HG02642 (cell line): ENCODE results near the gene CHST13.

Experiments used
- ATAC-seq: cut with Tn5 transposase; IDR thresholded peaks from one replicate; pipeline ENCODE4 v1.9.1; 2021; ENCODE audit warnings: mild to moderate bottlenecking; ENCODE audit not compliant: unreplicated experiment, poor library complexity

The CHST13 gene

DNA sequence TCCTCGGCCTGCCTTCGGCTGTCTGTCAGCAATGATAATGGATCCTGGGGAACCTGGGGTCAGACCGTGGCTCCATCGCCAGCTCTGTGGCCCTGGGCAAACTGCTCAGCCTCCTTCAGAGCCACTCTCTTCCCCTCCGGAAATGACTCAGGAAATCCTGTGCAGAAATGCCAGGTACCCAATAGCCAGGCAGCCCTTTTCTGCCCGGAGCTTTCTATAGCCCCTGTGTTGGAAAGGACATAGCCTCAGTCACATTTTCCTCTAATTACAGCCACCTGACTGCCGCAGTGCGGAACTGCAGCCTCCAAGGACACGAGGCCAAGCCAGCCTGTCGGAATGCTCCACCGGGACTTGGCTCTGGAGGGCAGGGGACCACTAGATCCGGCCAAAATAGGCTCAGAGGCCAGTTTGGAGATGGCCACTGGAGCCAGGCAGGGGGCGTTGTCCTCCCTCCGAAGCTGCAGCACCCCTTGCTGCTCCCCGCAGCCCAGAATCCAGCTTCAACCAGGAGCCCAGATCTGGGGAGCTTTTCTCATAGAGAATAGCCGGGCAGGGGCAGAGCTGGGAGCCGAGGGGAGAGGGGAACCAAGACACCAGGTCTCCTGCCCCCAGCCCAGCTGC, 36.7 kb upstream of the CHST13 start:
- no peak for ATAC-seq

DNA sequence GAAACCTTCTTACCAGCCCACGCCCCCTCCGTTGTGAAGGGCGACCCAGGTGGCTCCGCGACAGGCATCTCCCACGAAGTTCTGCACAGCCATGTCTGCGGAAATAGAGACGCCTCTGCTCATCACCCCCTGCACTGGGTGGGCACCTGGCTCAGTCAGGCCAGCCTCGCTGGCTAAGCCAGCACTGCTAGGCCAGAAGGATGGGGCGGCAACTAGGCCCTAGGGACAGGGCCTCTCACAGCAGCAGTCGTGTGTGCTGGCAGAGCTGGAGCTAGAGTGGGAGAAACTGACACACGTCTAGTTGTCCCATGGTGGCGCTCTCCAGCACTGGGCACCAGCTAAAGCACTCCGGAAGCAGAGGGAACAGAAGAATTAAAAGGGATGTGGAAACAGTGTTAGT, 35.8 kb upstream of the CHST13 start:
- ATAC-seq, result no peak

DNA sequence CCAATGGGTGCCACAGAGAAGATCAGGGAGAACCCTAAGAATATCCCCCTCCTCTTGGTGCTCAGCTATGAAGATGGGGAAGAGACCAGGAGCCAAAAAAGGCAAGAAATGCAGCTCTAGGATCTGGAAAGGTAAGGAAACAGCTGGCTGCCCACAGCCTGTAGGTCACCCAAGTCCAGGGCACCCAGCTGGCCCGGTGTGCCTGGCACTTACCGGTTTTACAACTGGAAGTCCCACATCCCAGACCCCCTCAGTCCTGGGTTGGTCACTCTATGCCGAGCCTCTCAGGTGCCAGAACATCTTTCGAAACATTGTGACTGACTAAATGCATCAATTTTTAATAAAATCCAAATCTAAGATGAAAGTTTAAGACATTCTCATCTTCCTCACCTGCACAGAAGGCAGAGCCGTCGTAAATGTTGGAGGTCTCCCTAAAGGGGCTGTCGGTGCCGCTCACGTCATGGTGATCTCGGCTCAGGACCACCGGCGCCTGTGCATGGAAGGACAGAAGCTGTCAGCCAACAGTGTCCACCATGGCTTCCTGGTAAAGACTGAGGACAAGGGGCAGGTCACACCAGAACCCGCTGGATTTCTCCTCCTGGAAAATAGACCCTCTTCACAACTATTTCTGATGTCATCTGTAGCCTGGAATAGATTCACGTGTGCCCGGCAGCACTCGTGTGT, 34.9 kb upstream of the CHST13 start:
- ATAC-seq, result no peak

DNA sequence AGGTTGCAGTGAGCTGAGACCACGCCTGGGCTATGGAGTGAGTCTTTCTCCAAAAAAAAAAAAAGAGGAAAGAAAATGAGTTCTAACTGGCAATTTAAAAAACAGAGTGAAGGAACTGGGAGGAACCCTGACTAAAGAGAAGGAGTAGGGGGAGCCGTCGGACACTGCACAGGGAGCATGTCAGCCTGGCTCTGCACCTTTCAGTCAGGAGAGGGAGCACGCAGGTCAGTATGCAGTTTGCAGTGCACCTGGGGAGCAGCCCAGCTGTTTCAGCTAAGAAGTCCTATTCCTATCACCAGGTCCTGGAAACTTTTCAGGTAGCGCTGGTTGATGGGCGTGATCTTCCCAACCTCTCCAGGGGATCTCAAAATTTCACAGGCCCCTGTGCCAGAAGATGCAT, 33.3 kb upstream of the CHST13 start:
- no peak for ATAC-seq

DNA sequence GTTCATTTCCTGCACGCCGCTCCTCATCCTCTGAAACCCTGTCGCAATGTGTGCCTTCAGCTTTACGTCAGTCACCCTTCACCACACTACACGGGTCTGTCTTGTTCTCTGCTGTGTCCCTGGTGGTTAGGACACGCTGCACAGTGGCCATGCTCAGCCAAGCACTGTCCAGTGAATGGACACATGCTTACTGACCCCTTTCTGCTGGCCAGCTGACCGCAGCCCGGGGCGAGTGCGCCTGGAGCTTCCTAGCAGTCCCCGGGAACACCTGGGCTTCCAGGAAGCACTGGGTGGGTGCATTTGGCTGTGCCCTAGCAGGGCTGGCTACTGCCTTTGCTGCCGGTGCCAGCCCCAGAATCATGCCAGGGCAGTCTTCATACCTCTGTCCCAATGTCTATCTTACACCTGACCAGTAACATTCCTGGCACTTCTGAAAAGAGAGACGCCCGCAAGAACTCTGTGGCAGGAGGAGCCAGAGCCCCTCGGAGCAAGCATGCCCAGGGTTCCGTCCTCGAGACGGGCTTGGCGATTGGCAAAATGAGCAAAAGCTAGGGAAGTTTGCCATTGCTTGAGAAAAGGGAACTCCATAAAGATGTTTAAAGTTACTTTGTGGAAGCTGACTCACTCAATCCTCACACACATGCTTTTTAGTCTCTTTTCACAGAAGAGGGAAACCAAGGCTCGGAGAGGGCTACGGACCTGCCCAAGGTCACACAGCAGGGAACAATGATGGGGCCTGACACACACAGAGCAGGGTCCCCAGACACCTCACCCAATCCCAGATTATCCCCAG, 32.5 kb upstream of the CHST13 start:
- ATAC-seq, result no peak

DNA sequence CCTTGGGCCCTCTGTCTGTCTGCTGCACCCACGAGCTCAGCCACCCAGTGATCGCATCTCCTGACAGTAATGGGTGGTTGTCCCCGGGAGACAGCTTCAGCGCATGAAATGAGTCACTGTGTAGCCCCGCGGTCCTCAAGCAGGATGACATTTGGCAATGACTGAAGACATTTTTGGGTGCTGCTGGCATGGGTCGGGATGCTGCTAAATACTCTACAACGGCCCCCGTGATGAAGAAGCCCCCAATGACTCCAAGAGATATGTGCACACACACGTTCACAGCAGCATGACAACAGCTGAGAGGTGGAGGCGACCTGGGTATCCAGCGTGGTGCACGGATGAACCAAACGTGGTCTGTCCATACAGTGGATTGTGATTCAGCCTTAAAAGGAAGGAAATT, 30.9 kb upstream of the CHST13 start:
- ATAC-seq, result no peak

DNA sequence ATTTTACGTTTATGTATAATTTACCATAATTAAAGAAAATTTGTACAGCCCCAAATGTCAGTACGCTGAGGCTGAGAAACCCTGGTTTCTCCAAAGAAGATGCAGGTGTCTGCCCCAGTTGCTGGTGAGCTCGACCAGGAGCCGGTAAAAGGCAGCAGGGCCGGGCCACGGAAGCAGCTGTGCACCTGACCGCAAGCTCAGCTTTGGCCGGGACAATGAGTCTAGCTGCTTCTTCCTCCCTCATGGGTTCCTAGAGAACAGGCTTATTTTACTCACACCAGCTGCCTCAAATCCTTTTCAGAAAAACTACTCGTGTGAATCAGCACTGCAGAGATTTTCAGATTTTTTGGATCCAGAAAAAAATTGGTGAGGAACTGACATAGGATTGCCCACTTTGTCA, 30.2 kb upstream of the CHST13 start:
- ATAC-seq, result no peak

DNA sequence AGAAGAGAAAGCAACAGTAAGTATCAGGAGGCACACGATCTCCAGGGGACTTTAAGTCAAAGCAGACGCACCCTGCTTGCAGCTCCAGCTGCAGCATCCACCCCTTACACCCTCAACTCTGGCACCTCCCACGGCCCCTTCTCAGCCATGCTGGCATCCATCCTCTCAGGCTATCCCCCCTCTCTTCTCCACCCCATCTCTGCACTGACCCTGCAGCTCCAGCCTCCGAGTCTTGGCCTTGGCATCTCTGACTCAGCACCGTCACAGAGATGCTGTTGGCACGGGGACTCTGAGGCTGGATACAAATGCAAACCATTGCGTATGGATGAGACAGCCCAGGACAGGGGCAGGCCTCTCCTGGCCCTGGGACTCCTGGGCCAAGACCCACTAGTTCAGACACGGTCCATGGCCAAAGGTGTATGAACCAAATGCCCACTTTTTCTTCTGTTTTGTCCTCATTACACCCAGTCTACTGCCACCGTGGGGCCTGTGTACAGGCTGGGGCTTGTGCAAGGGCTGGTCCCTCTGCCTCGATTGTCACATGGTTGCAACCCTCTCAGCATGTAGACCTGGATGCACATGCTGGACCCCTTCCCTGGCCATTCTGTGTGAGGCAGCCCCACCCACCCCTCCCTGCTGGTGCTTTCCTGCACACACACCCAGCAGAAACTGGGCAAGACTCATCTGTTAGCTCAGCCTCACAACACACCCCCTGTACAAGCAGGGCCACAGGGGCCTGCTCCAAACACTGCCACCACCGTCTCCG, 29.6 kb upstream of the CHST13 start:
- ATAC-seq, result no peak

DNA sequence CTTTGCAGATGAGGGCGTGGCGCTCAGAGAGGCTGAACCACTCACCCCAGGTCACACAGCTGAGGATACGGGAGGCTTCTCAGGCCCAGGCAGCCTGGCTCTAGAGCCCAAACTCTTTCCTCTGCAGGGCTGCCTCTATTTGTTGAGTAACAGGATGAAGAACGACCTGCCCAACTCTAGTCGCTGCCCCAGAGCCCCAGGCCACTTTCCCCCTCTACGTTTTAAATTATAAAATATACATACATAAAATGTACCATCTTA, 29.1 kb upstream of the CHST13 start:
- ATAC-seq, result no peak

DNA sequence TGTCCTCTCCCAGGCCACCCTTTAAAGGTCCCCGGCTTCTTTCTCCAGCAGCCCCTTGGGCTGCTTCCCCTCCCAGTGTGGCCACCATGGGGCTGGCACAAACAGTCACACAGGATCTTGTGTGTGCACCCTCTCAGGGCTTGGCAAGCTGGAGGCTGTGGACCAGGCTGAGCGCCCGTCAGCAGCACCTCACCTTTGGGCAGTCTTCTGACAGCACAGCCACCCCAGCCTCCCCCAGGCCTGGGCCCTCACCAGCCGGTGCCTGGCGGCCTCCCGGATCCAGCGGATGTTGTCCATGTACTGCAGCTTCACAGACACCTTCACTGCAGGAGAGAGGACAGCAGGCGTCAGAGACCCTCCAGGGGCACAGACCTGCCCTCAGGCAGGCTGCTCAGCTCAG, 28.2 kb upstream of the CHST13 start:
- ATAC-seq, result no peak

DNA sequence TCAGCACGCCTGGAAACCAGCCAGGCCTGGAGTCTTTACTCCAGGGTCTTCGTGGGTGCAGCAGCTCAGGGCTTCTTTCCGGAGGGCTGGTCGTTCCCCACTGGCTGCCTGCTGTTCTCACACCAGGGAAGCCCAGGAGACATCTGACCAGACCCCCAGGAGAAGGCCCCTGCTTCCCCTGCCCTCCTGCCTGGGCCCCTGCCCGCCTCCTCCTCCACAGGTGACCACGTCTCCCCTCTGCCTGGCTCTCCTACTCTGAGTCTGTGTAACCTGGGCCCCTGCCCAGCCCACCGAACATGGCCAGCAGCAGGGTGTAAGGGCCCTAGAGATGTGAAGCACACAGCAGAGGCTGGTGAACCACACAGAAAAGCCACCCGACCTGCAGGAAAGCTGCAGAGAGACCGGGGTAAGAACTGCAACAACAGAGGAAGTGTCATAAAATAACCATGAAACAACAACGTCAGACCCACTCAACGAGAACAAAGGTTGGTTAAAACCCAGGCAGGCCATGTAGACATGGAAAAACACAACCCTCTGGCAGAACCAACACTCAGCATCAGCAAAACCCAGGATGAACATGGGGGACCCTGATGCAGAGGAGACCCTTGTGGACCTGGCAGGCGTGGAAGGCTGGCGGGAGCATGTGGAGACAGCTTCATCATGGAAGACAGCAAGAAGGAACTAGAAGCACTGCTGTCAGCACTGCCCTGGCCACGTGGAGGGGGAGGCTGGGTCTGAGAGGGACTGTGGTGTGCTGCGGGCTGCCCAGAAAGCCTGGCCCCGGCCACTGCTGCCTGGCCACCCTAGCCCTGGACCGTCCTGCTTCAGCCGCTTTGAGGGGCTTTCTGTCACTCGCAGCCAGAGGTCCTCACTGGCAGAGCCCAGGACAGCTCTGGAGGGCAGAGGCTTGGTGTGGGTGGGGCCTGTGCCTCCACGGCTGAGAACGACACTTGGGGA, 26.8 kb upstream of the CHST13 start:
- no peak for ATAC-seq

DNA sequence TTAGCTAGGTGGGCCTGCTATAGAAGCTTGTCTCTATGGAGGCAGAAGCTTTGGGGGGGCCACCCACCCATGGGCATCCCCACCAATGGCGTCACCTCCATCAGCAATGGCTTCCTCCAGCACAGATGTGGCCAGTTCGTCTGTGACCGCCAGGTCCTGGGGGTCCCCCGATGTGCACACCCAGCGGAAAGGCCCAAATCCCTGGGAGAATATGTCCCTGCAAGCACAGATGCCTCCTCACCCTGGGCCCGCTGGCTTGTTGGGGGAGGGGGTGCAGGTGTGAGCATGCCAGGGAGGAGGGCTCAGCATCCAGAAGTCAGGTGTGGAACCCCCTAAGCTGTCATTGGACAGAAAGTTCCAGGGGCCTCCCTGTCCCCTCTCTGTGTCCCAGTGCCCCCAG, 26.0 kb upstream of the CHST13 start:
- no peak for ATAC-seq

DNA sequence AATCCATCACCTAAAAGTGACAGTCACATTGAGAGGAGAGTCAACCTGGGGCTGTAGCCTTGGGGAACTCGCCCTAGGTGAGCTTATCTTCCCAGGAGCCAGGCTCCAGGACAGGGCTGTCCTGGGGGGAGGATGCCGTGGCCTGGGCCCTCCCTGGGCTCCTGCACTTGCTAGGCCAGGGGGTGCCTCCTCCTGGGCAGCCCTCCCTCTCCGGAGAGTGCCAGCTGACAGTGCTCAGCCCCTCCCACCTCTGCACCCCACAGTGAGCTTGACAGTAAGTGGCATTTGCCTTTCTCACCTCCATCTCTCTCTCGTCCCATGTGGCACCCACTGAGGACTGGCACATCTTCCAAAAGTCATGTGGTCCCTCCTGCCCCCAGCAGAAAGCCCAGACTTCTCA, 25.5 kb upstream of the CHST13 start:
- no peak for ATAC-seq

DNA sequence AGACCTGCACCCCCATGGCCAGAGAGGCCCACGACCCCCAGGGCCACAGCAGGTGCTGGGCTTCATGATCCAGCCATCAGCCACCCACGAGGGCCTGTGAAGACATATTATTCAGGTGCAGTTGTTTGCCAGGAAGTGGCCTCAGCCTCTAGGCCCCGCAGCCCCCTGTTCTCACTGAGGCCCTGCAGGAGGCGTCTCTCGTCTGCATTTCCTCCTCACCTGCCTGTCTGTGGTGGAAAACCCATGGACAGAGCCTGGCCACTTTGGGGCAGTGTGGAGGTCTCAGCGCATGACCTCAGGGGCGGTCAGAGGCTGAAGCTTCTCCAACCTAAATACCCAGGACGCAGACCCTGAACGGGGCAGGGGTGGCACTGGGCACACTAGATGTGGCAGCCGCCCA, 25.0 kb upstream of the CHST13 start:
- no peak for ATAC-seq

DNA sequence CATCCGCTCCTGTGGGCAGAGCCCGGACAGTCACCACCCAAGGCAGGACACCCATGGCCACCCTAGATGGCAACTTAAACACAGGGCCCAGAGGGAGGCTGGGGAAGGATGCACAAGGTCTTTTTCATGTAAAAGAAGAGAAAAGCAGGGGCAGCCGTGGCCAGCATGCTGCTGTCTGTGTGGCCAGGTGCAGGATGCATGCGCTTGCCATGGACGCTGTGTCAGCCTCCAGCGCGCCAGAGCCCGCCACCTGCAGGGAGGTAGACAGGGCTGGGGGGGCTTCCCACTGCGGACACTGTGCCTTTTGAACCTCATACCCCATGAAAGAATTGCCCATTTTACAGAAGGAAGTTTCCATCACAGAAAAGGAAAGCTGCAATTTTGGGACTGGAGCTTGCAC, 24.6 kb upstream of the CHST13 start:
- no peak for ATAC-seq

DNA sequence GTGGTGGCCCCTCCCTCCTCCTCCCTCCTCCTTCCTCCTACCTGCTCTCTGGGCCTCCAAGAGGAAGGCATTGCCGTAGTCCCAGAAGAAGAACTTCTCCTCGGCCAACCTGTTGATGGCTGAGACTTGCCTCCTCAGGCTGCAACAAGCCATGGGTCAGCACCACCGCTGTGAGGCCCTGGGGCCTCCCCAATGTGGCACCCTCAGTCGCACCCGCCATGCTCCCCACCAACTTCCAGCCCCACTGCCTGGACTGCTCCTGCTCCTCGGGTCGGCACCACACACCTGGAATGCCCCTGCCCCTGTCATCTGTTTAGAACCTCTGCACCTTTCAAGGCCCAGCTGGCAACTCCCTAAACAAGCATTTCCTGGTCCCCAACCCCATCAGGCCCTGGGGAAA, 23.9 kb upstream of the CHST13 start:
- no peak for ATAC-seq

DNA sequence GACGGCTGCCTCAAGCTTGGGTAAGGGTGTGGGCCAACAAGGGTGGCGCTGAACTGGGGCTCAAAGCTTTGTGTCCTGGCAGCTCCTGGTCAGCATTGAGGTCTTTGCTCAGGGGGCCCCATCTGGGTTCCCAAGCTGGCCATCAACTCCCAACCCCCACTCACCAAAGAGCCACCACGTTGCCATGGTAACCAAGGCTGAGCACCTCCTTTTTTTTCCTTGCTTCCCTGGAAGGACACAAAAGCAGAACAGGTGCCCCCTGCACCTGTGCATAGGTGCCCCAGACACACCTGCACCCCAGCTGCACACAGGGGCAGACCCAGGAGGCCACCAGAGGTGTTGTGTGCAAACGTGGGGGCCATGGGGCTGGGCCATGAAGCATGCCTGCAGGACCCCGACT, 22.9 kb upstream of the CHST13 start:
- no peak for ATAC-seq

DNA sequence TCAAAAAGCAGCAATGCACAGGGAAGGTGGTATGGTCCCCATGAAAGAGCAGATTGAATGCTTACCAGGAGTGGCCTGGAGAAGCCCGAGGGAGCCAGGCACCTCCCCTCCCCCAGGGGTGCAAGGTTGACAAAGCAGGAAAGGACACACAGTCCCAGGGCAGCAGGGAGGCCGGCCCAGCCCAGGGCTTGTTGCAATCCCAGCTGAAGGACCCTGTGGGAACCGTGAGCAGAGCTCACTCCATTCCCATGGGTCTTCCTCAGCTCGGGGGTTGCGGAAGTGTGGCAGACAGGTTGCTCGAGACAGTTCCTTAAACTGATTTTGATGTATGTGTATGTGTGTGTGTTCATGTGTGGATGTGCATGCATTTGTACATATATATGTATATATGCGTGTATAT, 22.2 kb upstream of the CHST13 start:
- ATAC-seq, result no peak

DNA sequence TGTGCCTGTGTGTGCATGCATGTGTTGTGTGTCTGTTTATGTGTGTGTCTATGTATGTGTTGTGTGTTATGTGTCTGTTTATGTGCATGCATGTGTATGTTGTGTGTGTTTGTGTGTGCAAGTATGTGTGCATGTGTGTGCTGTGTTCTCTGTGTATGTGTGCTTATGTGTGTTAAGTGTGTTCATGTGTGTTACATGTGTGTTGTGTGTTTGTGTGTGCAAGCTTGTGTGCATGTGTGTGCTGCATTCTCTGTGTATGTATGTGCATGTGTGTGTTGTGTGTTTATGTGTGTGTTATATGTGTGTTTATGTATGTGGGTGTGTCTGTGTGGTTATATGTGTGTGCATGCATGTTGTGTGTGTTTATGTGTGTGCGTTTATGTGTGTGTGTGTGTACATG, 21.3 kb upstream of the CHST13 start:
- ATAC-seq, result no peak

DNA sequence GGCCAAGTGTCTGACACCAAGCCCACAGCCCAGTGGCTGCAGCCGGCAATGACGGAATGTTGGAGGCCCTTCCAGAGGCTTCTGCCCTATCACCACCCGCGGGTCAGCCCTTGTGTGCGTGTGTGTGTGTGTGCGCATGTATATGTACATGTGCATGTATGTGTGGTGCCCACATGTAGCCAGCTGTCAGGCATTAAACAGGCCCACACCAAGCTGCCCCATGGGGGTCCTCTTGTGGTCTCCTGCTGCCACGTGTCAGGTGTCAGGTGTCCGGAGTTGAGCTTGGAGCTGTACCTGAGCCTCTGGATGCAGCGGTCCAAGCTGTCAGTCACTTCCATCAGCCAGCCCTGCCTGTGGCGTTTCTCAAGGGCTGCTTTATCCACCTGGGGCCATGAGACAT, 20.3 kb upstream of the CHST13 start:
- ATAC-seq, result no peak
